GM12892 (cell line): Measurements from ENCODE around the gene JARID2.

Experiments
- POLR2A ChIP-seq: IDR thresholded peaks from 2 replicates; pipeline ENCODE4 v1.6.1; 2011; ENCODE audit warnings: low read depth, low read length, control low read depth
- POLR2AphosphoS5 ChIP-seq: IDR thresholded peaks from 2 replicates; pipeline ENCODE4 v1.6.1; 2011; ENCODE audit warnings: low read depth, low read length, control low read depth
- TAF1 ChIP-seq: IDR thresholded peaks from 2 replicates; pipeline ENCODE4 v1.6.1; 2011; ENCODE audit warnings: low read depth, mild to moderate bottlenecking, control low read depth, low read length, borderline replicate concordance

DNA sequence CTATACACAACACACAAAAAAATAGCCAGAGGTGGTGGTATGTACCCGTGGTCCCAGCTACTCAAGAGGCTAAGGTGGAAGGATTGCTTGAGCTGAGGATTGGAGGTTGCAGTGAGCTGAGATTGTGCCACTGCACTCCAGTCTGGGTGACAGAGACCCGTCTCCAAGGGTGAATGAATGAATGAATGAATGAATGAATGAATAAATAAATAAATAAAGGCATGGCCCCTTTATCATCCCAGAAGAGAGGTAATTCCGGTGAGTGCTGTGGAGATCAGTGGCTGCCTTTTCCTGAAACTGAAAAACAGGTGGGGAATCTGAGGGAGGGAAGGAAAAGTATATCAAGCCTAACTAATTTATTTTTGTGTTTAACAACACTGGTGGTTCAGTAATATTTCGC lies 90.0 kb downstream of the JARID2 start:
- TF ChIP-seq POLR2AphosphoS5 = no peak
- no peak for TF ChIP-seq TAF1
- TF ChIP-seq POLR2A = no peak
